GM12878 (cell line): ENCODE measurements around the gene MBD3. TPM values are rescaled to one million over a fixed set of nuclear protein-coding genes. Genes with fewer than 3 reads are reported as not detected.

Experiments used
- ATAC-seq: fragments of 200-7000 bp; cut with Tn5 transposase; 3 replicates; pipeline ENCODE4 v1.9.1; 2020; ENCODE audit warnings: mild to moderate bottlenecking, moderate library complexity
- BruUV-seq: library from RNA; stranded (reverse); fragments of 400-500 nt; replicated peaks from 2 replicates; lab custom pipeline; 2021; lab: Mats Ljungman, UMichigan
- CTCF ChIA-PET: fragments of 300-600 bp; sonication (Branson Sonifier 250); formaldehyde crosslinking; extraction: SDS; loops from one replicate; lab custom pipeline; 2021; ENCODE audit warnings: inconsistent platforms; lab: Yijun Ruan, JAX
- POLR2A ChIA-PET: fragments of 350-600 bp; formaldehyde crosslinking; extraction: SDS; loops from one replicate; lab custom pipeline; 2021; ENCODE audit warnings: inconsistent platforms; lab: Charles Lee
- RAD21 ChIA-PET: fragments of 300-600 bp; sonication (Branson Sonifier 250); formaldehyde crosslinking; loops from one replicate; lab custom pipeline; 2023; ENCODE audit warnings: antibody characterized with exemption; ENCODE audit not compliant: unreplicated experiment; lab: Charles Lee
- SMC1A ChIA-PET: fragments of 300-600 bp; sonication (Branson Sonifier 250); formaldehyde crosslinking; loops from one replicate; lab custom pipeline; 2023; ENCODE audit not compliant: unreplicated experiment, uncharacterized antibody; lab: Charles Lee
- DNase-seq: peaks from one replicate; pipeline ENCODE4 v3.0.0-alpha.2; 2011; ENCODE audit warnings: low read depth, low spot score
- FAIRE-seq: peaks from 3 replicates; lab custom pipeline; 2011; peaks lifted over from hg19 to GRCh38; lab: Jason Lieb, UNC
- H2AFZ ChIP-seq: 2 replicates; pipeline ENCODE4 v1.6.0; 2011; ENCODE audit warnings: low read depth, low read length, control low read depth; ENCODE audit not compliant: control insufficient read depth
- H3K27ac ChIP-seq: 2 replicates; pipeline ENCODE4 v1.5.1; 2011; ENCODE audit warnings: control low read depth; ENCODE audit not compliant: control insufficient read depth, insufficient read depth
- H3K27me3 ChIP-seq, 2 experiments: replicated peaks in 1 of 2; 2 replicates each; pipeline versions ENCODE4 v1.6.0 to v1.6.1; 2011; ENCODE audit warnings: low read length in 1 of 2; ENCODE audit not compliant: control insufficient read depth in 2 of 2, insufficient read depth in 2 of 2
- H3K36me3 ChIP-seq, 2 experiments: 2 replicates each; pipeline ENCODE4 v1.5.1; 2011; ENCODE audit warnings: low read length in 1 of 2; ENCODE audit not compliant: control insufficient read depth in 2 of 2, insufficient read depth in 2 of 2
- H3K4me1 ChIP-seq: 2 replicates; pipeline ENCODE4 v1.6.1; 2011; ENCODE audit warnings: mild to moderate bottlenecking, low read length, moderate library complexity, mixed read lengths; ENCODE audit not compliant: control insufficient read depth, insufficient read depth
- H3K4me2 ChIP-seq: 2 replicates; pipeline ENCODE4 v1.6.0; 2011; ENCODE audit warnings: control low read depth; ENCODE audit not compliant: control insufficient read depth, insufficient read depth
- H3K4me3 ChIP-seq: fragments of 200-600 bp; sonication (generic); 2 replicates; pipeline ENCODE4 v1.5.1; 2016
- H3K79me2 ChIP-seq: 2 replicates; pipeline ENCODE4 v1.6.0; 2011; ENCODE audit warnings: low read length; ENCODE audit not compliant: control insufficient read depth, insufficient read depth
- H3K9ac ChIP-seq: 2 replicates; pipeline ENCODE4 v1.8.0; 2011; ENCODE audit warnings: low read length, control low read depth, mixed read lengths; ENCODE audit not compliant: control insufficient read depth, insufficient read depth
- H3K9me3 ChIP-seq: replicated peaks from 3 replicates; pipeline ENCODE4 v1.5.1; 2011; ENCODE audit warnings: mild to moderate bottlenecking, low read length; ENCODE audit not compliant: control insufficient read depth, insufficient read depth
- H4K20me1 ChIP-seq: 2 replicates; pipeline ENCODE4 v1.6.0; 2011; ENCODE audit not compliant: control insufficient read depth, insufficient read depth
- BHLHE40 ChIP-seq, 2 experiments: fragments of 450-650 bp in 1 of 2; IDR thresholded peaks; 2 replicates each; pipeline ENCODE4 v1.6.1; 2011 to 2017; ENCODE audit warnings: low read depth in 2 of 2, borderline replicate concordance in 1 of 2, improper control_type of control experiment in 1 of 2, low read length in 1 of 2, mild to moderate bottlenecking in 1 of 2
- EED ChIP-seq: sonication (generic); IDR thresholded peaks from 2 replicates; pipeline ENCODE4 v1.6.1; 2016; ENCODE audit warnings: antibody characterized with exemption, low read depth
- HDAC6 ChIP-seq: fragments of 200-600 bp; sonication (generic); IDR thresholded peaks from one replicate; pipeline ENCODE4 v1.8.0; 2017; ENCODE audit warnings: antibody characterized with exemption; ENCODE audit not compliant: unreplicated experiment
- NR2C2 ChIP-seq: IDR thresholded peaks from 2 replicates; pipeline ENCODE4 v1.6.1; 2011; ENCODE audit warnings: borderline replicate concordance, low read depth; ENCODE audit not compliant: control insufficient read depth, insufficient read length
- POLR2A ChIP-seq: IDR thresholded peaks from 2 replicates; pipeline ENCODE4 v1.6.1; 2011; ENCODE audit warnings: low read depth, mild to moderate bottlenecking, low read length
- RELA ChIP-seq: fragments of 450-650 bp; IDR thresholded peaks from 2 replicates; pipeline ENCODE4 v1.8.0; 2014; ENCODE audit warnings: borderline replicate concordance; ENCODE audit not compliant: partially characterized antibody
- SMC3 ChIP-seq: IDR thresholded peaks from 2 replicates; pipeline ENCODE4 v1.6.1; 2011; ENCODE audit warnings: low read length, improper control_type of control experiment, borderline replicate concordance
- STAT3 ChIP-seq: IDR thresholded peaks from 2 replicates; pipeline ENCODE4 v1.6.1; 2011; ENCODE audit warnings: low read depth, low read length, improper control_type of control experiment
- ZNF24 ChIP-seq: fragments of 450-650 bp; IDR thresholded peaks from 2 replicates; pipeline ENCODE4 v1.6.1; 2017; ENCODE audit warnings: antibody characterized with exemption, mild to moderate bottlenecking
- ZSCAN29 ChIP-seq: fragments of 450-650 bp; IDR thresholded peaks from 2 replicates; pipeline ENCODE4 v1.6.1; 2017; ENCODE audit warnings: mild to moderate bottlenecking, moderate library complexity
- WGBS: methylation state at CpG from one replicate; pipeline ENCODE4 v1.1.6; 2016; ENCODE audit warnings: low lambda C conversion rate; ENCODE audit not compliant: insufficient replicate concordance, insufficient coverage; ENCODE audit errors: missing lambda C conversion rate; 5-methylcytosine and 5-hydroxymethylcytosine counted together
- in situ Hi-C: fragments of 300-500 bp; cut with MboI; formaldehyde crosslinking; loops from 9 replicates; pipeline ENCODE4 v1.14.3; 2018; ENCODE audit warnings: mixed read lengths
- intact Hi-C: fragments of 100-400 bp; cut with micrococcal nuclease; formaldehyde crosslinking; loops from one replicate; pipeline ENCODE4 v1.14.2; 2022; ENCODE audit not compliant: unreplicated experiment
- polyA plus RNA-seq, 11 experiments: library from polyadenylated mRNA; depleted of rRNA in 4 of 11; unstranded in 6 of 11; stranded (reverse) in 5 of 11; fragments of >200 nt; fragmentation: Nextera tagmentation in 4 of 11; fragmentation: Illumina TruSeq in 1 of 11; extraction: Ambion mirVana in 4 of 11; extraction: Trizol in 1 of 11; gene quantifications; 1 replicate in 1 of 11; 2 replicates in 10 of 11; pipeline versions ENCODE4 v1.2.1 to v1.2.3, GENCODE V29; 2011 to 2016; ENCODE audit warnings: inconsistent platforms in 2 of 11, missing spikeins in 2 of 11, low read depth in 1 of 11
- total RNA-seq, 4 experiments: library from RNA; depleted of rRNA in 3 of 4; stranded (reverse); fragments of >200 nt in 3 of 4; fragmentation: Illumina TruSeq in 1 of 4; extraction: Trizol in 1 of 4; gene quantifications; 2 replicates each; pipeline versions ENCODE4 v1.2.1 to v1.2.3, GENCODE V29; 2013 to 2021
- TF ChIP-seq, protein P1 (sequence below): fragments of 450-650 bp; IDR thresholded peaks from 2 replicates; pipeline ENCODE4 v1.6.1; 2017; ENCODE audit warnings: borderline replicate concordance

The MBD3 gene
- total and polyA plus RNA-seq, 10 of the 15 experiments (the other 5 are each of a cell fraction or from before 2014, with no cell fraction given) = 0.13 to 107 (median 21.9) TPM

DNA sequence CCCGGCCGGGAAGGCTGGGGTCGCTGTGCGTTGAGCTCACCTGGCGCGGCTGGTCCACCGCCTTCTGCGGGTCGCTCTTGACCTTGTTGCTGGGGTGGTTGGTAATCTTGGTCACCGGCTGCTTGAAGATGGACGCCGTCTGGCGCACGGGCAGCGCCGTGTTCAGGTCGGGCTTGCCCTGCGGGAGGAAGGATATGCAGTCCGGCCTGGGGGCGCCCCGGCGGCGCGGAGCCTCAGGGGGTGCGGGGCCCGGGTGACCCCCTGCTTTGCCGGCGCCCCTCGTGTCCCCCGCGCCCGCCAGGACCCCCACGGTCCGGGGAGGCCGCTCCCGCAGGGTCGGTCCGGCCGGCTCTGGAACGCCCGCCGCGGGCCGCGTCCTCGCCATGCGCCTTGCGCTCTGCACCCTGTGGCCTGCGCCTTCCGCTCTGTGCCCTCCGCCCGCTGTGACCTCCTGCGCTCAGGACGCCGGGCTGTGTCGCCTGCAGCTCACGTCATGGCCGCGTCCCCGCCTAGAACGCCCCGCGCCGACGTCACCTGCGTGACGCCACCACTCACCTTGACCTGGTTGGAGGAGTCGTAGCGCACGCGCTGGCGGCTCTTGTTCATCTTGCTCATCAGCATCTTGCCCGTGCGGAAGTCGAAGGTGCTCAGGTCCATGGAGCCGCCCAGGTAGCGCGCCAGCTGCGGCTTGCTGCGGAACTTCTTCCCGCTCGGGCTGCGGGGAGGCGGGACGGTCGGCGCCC is 8.0 kb downstream of the MBD3 start:
- CTCF ChIA-PET = no interaction called here
- Histone ChIP-seq H3K79me2 (peaks cover 13% of the 10 kb centered on the region), H3K4me3 (no peak overlapping the region), H3K9ac (no peak overlapping the region), H3K9me3 (no peaks in the 10 kb centered on the region), H3K27ac (no peak overlapping the region), H3K4me2 (no peak overlapping the region), H4K20me1 (no peaks in the 10 kb centered on the region), H3K27me3 (no peaks in the 10 kb centered on the region), H3K4me1 (no peaks in the 10 kb centered on the region), H3K36me3 (peaks cover 9 to 17% of the 10 kb centered on the region in 2 experiments), H2AFZ (no peak overlapping the region)
- in situ Hi-C loops = no loop called here
- FAIRE-seq (no peak), DNase-seq (no peak), ATAC-seq (no peak)
- intact Hi-C loops = no loop called here
- RAD21 ChIA-PET = no interaction called here
- POLR2A ChIA-PET = no interaction called here
- TF ChIP-seq BHLHE40 (IDR thresholded peaks at IDR 0.05; ENCODE audit: borderline replicate concordance in 1 of 2, low read depth in 2 of 2, low read length in 1 of 2) = no peak
- TF ChIP-seq POLR2A = peak; percentile 16; the same call in 1 of the 2 replicates
- 98% methylated on average over 61 of the region's 87 CpGs for WGBS
- SMC1A ChIA-PET = no interaction called here
- BruUV-seq = no TSS peak

DNA sequence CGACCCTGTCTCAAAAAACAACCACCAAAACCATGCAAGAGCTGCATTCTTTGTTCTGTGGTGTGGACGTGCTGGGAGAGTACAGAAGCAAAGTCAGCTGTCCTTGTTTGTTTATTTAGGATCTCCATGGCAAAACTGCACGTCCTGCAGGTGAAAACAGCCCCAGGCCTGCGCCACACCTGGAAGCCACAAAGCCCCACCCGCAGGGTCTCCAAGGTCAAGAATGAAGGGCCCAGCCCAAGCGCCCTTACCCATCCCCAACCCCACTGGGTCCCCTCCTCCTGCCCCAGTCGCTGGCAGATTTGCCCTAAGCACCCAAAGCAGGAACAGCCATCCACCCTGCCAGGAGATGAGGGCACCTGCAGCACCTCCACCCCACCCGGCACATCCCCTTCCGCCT is 10.5 kb downstream of the MBD3 start:
- ATAC-seq (no peak), DNase-seq (no peak), FAIRE-seq (no peak)
- ChIA-PET RAD21 (no interaction called here), POLR2A (interaction anchor here (0.9 kb wide), 1 partner anchor 9 kb away, joined by 3 read pairs; no protein-coding TSS in a partner anchor), SMC1A (no interaction called here), CTCF (no interaction called here)
- Histone ChIP-seq H3K27ac (no peak overlapping the region), H3K36me3 (peaks cover 9 to 21% of the 10 kb centered on the region in 2 experiments), H3K9ac (no peak overlapping the region), H3K4me2 (no peak overlapping the region), H3K79me2 (peaks cover 9% of the 10 kb centered on the region), H3K4me3 (no peak overlapping the region), H3K9me3 (no peaks in the 10 kb centered on the region), H3K27me3 (no peaks in the 10 kb centered on the region), H3K4me1 (no peaks in the 10 kb centered on the region), H2AFZ (no peak overlapping the region), H4K20me1 (no peaks in the 10 kb centered on the region)
- WGBS = 89% methylated on average over 7 of the region's 9 CpGs
- BruUV-seq = no TSS peak
- TF ChIP-seq, protein P1, sequence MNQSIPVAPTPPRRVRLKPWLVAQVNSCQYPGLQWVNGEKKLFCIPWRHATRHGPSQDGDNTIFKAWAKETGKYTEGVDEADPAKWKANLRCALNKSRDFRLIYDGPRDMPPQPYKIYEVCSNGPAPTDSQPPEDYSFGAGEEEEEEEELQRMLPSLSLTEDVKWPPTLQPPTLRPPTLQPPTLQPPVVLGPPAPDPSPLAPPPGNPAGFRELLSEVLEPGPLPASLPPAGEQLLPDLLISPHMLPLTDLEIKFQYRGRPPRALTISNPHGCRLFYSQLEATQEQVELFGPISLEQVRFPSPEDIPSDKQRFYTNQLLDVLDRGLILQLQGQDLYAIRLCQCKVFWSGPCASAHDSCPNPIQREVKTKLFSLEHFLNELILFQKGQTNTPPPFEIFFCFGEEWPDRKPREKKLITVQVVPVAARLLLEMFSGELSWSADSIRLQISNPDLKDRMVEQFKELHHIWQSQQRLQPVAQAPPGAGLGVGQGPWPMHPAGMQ = no peak
- TF ChIP-seq NR2C2 (no peak), ZSCAN29 (no peak), HDAC6 (no peak), ZNF24 (no peak), EED (no peak), RELA (no peak), STAT3 (no peak), SMC3 (no peak)
- intact Hi-C loops = no loop called here
- in situ Hi-C loops = no loop called here
